Upper lobe of left lung (tissue), 4 donors: Measurements from ENCODE around the gene MAMDC2.

ENCODE experiments used
- CTCF ChIP-seq, 6 experiments: fragments of 450-650 bp in 4 of 6; fragments of 200-600 bp in 2 of 6; sonication (generic) in 2 of 6; IDR thresholded peaks; one replicate each; pipeline ENCODE4 v1.5.1; 2016 to 2019; ENCODE audit warnings: antibody characterized with exemption in 6 of 6
- EP300 ChIP-seq, 4 donors: sonication (generic); formaldehyde crosslinking; IDR thresholded peaks; one replicate each; pipeline ENCODE4 v1.5.1; 2017; ENCODE audit warnings: antibody characterized with exemption in 4 of 4, control low read depth in 2 of 4
- POLR2A ChIP-seq, 4 donors: fragments of 450-650 bp; IDR thresholded peaks; one replicate each; pipeline ENCODE4 v1.5.1; 2016 to 2017; ENCODE audit warnings: antibody characterized with exemption in 4 of 4, mild to moderate bottlenecking in 2 of 4
- POLR2AphosphoS5 ChIP-seq, 2 donors: sonication (generic); formaldehyde crosslinking; IDR thresholded peaks; one replicate each; pipeline ENCODE4 v1.5.1; 2017; ENCODE audit warnings: antibody characterized with exemption in 2 of 2

DNA sequence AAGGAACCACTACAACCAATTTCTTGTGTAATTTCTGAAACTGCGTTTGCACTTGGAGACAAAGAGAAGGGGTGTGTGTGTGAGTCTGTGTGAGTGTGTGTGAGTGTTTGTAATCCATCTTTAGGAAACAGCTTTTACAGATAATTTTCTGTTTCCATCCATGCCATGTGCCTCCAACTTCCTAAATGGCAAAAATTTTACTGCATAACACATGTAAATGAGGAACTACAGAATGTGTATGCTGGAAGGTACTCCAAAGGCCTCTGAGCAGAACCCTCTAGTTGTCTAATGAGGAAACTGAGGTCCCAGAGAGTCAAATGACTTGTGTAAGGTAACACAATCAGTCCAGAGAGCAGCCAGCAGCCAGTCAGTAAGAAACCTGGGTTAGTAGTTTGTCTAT lies 20.8 kb downstream of the MAMDC2 start:
- TF ChIP-seq CTCF (IDR thresholded peaks at IDR 0.05): no peak
- TF ChIP-seq EP300 (IDR thresholded peaks at IDR 0.05): no peak
- TF ChIP-seq POLR2AphosphoS5 (IDR thresholded peaks at IDR 0.05): no peak
- no peak for TF ChIP-seq POLR2A (IDR thresholded peaks at IDR 0.05)
